ENCODE measurements around the gene HPSE2. TPM values are rescaled to one million over a fixed set of nuclear protein-coding genes. Genes with fewer than 3 reads are reported as not detected.

Gene HPSE2
- total RNA-seq, 2 experiments from 2014 or later = not detected

DNA sequence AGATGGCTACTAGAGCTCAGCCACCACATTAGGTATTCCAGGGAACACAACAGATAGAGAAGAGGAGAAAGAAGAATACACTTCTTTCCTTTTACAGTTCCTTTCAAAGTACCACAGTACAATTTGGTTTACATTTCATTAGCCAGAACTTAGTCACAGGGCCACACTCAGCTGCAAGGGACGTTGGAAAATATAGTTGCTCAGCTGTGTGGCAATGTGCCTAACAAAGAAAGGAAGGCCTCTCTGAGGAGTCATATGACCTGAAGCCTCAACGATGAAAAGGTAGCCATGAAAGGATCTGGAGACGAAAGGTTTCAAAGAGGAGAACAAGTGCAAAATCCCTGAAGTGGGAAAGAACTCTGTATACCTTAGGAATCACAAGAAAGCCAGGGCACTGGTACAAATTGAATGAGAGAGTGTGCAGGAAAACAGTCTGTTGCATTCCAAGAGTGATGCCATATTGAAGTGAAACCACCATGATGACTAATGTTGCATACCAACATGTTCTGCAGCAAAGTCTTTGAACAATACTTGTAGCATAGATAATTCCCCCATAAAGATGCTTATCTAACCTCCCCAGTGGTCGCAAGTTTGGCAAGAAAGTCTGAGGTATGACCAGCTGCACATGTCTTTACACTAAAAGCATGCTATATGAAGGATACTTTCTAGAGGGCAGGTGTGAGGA, 278.9 kb downstream of the HPSE2 start:
- Mint-ChIP-seq H3K9me3 (no peaks in the 10 kb centered on the region), H3K4me3 (no peak overlapping the region), H3K36me3 (ENCODE audit: low read depth) (no peaks in the 10 kb centered on the region), H3K27ac (no peak overlapping the region), H3K27me3 (no peaks in the 10 kb centered on the region), H3K4me1 (ENCODE audit: low read depth) (no peaks in the 10 kb centered on the region)
- no peaks in the 10 kb centered on the region for H3K9me3 ChIP-seq (ENCODE audit: control insufficient read depth in 1 of 2, insufficient read depth in 1 of 2, low read length in 2 of 2)
- DNase-seq (no peak), ATAC-seq (ENCODE audit: poor library complexity) (no peak)
- H3K27me3 ChIP-seq (ENCODE audit: control insufficient read depth in 1 of 2, insufficient read depth in 2 of 2, low read length in 2 of 2) = no peaks in the 10 kb centered on the region
- H3K27ac ChIP-seq (ENCODE audit: low read depth in 1 of 2, low read length in 2 of 2) = no peak overlapping the region
- H3K36me3 ChIP-seq (ENCODE audit: insufficient read depth, low read length) = no peaks in the 10 kb centered on the region
- no peak overlapping the region for H3K4me3 ChIP-seq (ENCODE audit: low read length)
- H3K4me1 ChIP-seq (ENCODE audit: insufficient read depth, low read length) = no peaks in the 10 kb centered on the region
- CTCF ChIA-PET = no interaction called here
- POLR2A ChIA-PET = no interaction called here
- intact Hi-C loops (cut with DNase I, micrococcal nuclease) = loop anchor here in 1 of 2 experiments (10.0 kb wide), 1 partner anchor 52 kb away; no protein-coding TSS in a partner anchor
- TF ChIP-seq, protein P1, sequence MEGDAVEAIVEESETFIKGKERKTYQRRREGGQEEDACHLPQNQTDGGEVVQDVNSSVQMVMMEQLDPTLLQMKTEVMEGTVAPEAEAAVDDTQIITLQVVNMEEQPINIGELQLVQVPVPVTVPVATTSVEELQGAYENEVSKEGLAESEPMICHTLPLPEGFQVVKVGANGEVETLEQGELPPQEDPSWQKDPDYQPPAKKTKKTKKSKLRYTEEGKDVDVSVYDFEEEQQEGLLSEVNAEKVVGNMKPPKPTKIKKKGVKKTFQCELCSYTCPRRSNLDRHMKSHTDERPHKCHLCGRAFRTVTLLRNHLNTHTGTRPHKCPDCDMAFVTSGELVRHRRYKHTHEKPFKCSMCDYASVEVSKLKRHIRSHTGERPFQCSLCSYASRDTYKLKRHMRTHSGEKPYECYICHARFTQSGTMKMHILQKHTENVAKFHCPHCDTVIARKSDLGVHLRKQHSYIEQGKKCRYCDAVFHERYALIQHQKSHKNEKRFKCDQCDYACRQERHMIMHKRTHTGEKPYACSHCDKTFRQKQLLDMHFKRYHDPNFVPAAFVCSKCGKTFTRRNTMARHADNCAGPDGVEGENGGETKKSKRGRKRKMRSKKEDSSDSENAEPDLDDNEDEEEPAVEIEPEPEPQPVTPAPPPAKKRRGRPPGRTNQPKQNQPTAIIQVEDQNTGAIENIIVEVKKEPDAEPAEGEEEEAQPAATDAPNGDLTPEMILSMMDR (IDR thresholded peaks at IDR 0.05) = no peak

DNA sequence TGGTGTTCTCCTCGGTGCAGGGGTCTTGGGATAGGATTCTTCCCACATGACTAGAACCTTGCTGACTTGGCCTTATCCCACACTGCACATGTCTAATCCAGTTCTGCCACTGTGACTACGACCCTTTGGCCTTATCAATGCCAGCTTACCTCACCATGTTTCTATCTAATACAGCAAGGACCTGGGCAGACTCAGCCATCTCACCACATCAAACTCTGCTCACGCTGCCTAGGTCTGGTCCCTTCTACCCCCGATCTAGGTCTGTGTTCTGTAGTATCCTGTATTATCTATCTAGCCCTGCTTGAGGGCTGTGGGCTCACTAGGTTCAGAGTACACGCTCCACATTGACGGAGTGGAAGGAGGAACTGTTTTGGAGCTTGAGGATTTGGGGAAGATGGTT, 282.4 kb downstream of the HPSE2 start:
- ATAC-seq (ENCODE audit: poor library complexity) (no peak), DNase-seq (no peak)
- Mint-ChIP-seq H3K4me1 (ENCODE audit: low read depth) (no peaks in the 10 kb centered on the region), H3K4me3 (no peak overlapping the region), H3K27ac (no peak overlapping the region), H3K9me3 (no peaks in the 10 kb centered on the region), H3K27me3 (no peaks in the 10 kb centered on the region), H3K36me3 (ENCODE audit: low read depth) (no peaks in the 10 kb centered on the region)
- intact Hi-C loops (cut with DNase I, micrococcal nuclease) = loop anchor here in 1 of 2 experiments (10.0 kb wide), 1 partner anchor 48 kb away; no protein-coding TSS in a partner anchor
- TF ChIP-seq, protein P1 (IDR thresholded peaks at IDR 0.05) = no peak
- Histone ChIP-seq H3K4me3 (ENCODE audit: low read length) (no peak overlapping the region), H3K36me3 (ENCODE audit: insufficient read depth, low read length) (no peaks in the 10 kb centered on the region), H3K27ac (ENCODE audit: low read depth in 1 of 2, low read length in 2 of 2) (no peak overlapping the region), H3K4me1 (ENCODE audit: insufficient read depth, low read length) (no peaks in the 10 kb centered on the region), H3K27me3 (ENCODE audit: control insufficient read depth in 1 of 2, insufficient read depth in 2 of 2, low read length in 2 of 2) (no peaks in the 10 kb centered on the region), H3K9me3 (ENCODE audit: control insufficient read depth in 1 of 2, insufficient read depth in 1 of 2, low read length in 2 of 2) (no peaks in the 10 kb centered on the region)
- ChIA-PET CTCF (no interaction called here), POLR2A (no interaction called here)

DNA sequence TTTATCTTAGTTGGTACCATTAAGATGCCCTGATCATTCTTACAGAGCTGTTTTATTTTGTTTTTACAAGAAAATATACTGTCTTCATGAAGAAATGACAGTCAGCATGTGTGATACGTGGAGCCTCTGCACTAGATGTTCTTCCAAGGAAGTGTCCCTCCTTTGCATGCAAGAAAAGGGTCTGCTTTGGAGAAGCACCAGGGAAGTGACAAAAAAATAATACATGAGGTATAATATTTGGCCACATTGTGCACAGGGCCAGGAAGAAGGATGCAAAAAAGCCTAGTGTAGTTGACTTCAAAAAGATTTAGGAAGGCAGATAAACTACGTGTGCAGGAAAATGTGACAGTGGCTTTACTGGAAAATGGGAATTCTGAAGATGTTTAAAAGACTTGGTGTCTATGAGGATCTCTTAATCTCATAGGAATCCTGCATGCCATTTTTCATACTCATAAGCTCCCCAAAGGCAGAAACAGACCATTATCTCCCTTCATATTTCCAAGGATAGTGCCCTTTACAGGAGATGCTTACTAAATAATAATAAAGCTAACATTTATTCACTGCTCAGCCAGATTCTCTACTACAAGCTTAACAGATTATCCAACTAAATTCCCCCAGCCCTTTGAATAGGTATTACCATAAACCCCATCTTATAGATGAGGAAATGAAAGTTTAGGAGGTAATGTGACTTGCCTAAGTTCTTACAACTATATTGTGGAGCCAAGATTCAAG, 284.2 kb downstream of the HPSE2 start:
- DNase-seq (no peak), ATAC-seq (ENCODE audit: poor library complexity) (no peak)
- Histone ChIP-seq H3K9me3 (ENCODE audit: control insufficient read depth in 1 of 2, insufficient read depth in 1 of 2, low read length in 2 of 2) (no peaks in the 10 kb centered on the region), H3K4me3 (ENCODE audit: low read length) (no peak overlapping the region), H3K27ac (ENCODE audit: low read depth in 1 of 2, low read length in 2 of 2) (no peak overlapping the region), H3K4me1 (ENCODE audit: insufficient read depth, low read length) (no peaks in the 10 kb centered on the region), H3K27me3 (ENCODE audit: control insufficient read depth in 1 of 2, insufficient read depth in 2 of 2, low read length in 2 of 2) (no peaks in the 10 kb centered on the region), H3K36me3 (ENCODE audit: insufficient read depth, low read length) (no peaks in the 10 kb centered on the region)
- Mint-ChIP-seq H3K4me1 (ENCODE audit: low read depth) (no peaks in the 10 kb centered on the region), H3K4me3 (no peak overlapping the region), H3K27ac (no peak overlapping the region), H3K9me3 (no peaks in the 10 kb centered on the region), H3K36me3 (ENCODE audit: low read depth) (no peaks in the 10 kb centered on the region), H3K27me3 (no peaks in the 10 kb centered on the region)
- intact Hi-C loops (cut with DNase I, micrococcal nuclease) = loop anchor here in 1 of 2 experiments (10.0 kb wide), 1 partner anchor 47 kb away; no protein-coding TSS in a partner anchor
- TF ChIP-seq, protein P1 (IDR thresholded peaks at IDR 0.05) = no peak
- ChIA-PET POLR2A (no interaction called here), CTCF (no interaction called here)

Data from CD4-positive, alpha-beta T cell (primary cell).